Panc1 (cell line): ENCODE results near the gene OSGIN1. TPM values are rescaled to one million over a fixed set of nuclear protein-coding genes. Genes with fewer than 3 reads are reported as not detected.

Source experiments
- ATAC-seq: fragments of 200-7000 bp; cut with Tn5 transposase; 2 replicates; pipeline ENCODE4 v1.9.1; 2020; ENCODE audit warnings: mild to moderate bottlenecking, moderate library complexity
- BruUV-seq: library from RNA; stranded (reverse); fragments of 400-500 nt; replicated peaks from 2 replicates; lab custom pipeline; 2021; lab: Mats Ljungman, UMichigan
- CTCF ChIA-PET: fragments of 300-600 bp; sonication (Branson Sonifier 250); formaldehyde crosslinking; loops from one replicate; lab custom pipeline; 2022; ENCODE audit warnings: antibody characterized with exemption; lab: Charles Lee
- POLR2A ChIA-PET: fragments of 300-600 bp; sonication (Branson Sonifier 250); formaldehyde crosslinking; loops from one replicate; lab custom pipeline; 2022; ENCODE audit warnings: antibody characterized with exemption; lab: Charles Lee
- DNase-seq: peaks from one replicate; pipeline ENCODE4 v3.0.0-alpha.2; 2010; ENCODE audit warnings: low read depth, low spot score
- H3K27ac ChIP-seq: 2 replicates; pipeline ENCODE4 v1.5.1; 2011; ENCODE audit warnings: mild to moderate bottlenecking, low read length, inconsistent platforms
- H3K27me3 ChIP-seq: fragments of 200-500 bp; sonication (Bioruptor generic); 2 replicates; pipeline ENCODE4 v1.6.0; 2014; ENCODE audit warnings: low read length, inconsistent platforms; ENCODE audit not compliant: control insufficient read depth, insufficient read depth
- H3K36me3 ChIP-seq: fragments of 200-500 bp; sonication (Bioruptor generic); 2 replicates; pipeline ENCODE4 v1.5.1; 2014; ENCODE audit warnings: inconsistent platforms, mild to moderate bottlenecking, low read length, moderate library complexity; ENCODE audit not compliant: control insufficient read depth, insufficient read depth
- H3K4me1 ChIP-seq: 2 replicates; pipeline ENCODE4 v1.5.1; 2011; ENCODE audit warnings: inconsistent platforms, mild to moderate bottlenecking, low read length, moderate library complexity; ENCODE audit not compliant: control insufficient read depth, insufficient read depth
- H3K4me3 ChIP-seq, 2 experiments: 2 replicates each; pipeline ENCODE4 v1.5.1; 2011 to 2012; ENCODE audit warnings: low read depth in 2 of 2, low read length in 2 of 2, mild to moderate bottlenecking in 2 of 2, inconsistent platforms in 1 of 2, moderate library complexity in 1 of 2
- H3K9me3 ChIP-seq: fragments of 200-500 bp; sonication (Bioruptor generic); 2 replicates; pipeline ENCODE4 v1.5.1; 2014; ENCODE audit warnings: low read depth, mild to moderate bottlenecking, inconsistent platforms, low read length, moderate library complexity; ENCODE audit not compliant: control insufficient read depth, insufficient read depth
- POLR2AphosphoS5 ChIP-seq: IDR thresholded peaks from 2 replicates; pipeline ENCODE4 v1.6.1; 2012; ENCODE audit warnings: mild to moderate bottlenecking, low read depth, low read length, moderate library complexity
- REST ChIP-seq, 2 experiments: IDR thresholded peaks; 2 replicates each; pipeline ENCODE4 v1.6.1; 2011 to 2012; ENCODE audit warnings: low read depth in 2 of 2, control low read depth in 1 of 2, low read length in 1 of 2, mild to moderate bottlenecking in 1 of 2, moderate library complexity in 1 of 2; ENCODE audit not compliant: insufficient read depth in 1 of 2
- SIN3A ChIP-seq: IDR thresholded peaks from 2 replicates; pipeline ENCODE4 v1.6.1; 2012; ENCODE audit warnings: low read depth, mild to moderate bottlenecking, low read length, moderate library complexity, borderline replicate concordance; ENCODE audit not compliant: insufficient read depth
- TCF7L2 ChIP-seq: IDR thresholded peaks from 2 replicates; pipeline ENCODE4 v1.6.1; 2011; ENCODE audit warnings: mild to moderate bottlenecking, low read depth, low read length, inconsistent platforms
- in situ Hi-C: cut with HindIII; loops from 2 replicates; pipeline ENCODE4 v1.10.0; 2016; ENCODE audit warnings: low sequenced_read_pairs, low pct_unique_long_range_greater_than_20kb
- intact Hi-C: fragments of 100-400 bp; cut with micrococcal nuclease; formaldehyde crosslinking; loops from one replicate; pipeline ENCODE4 v1.10.0; 2022; ENCODE audit not compliant: unreplicated experiment
- total RNA-seq: library from RNA; stranded (reverse); gene quantifications from one replicate; pipeline ENCODE4 v1.2.1, GENCODE V29; 2021; ENCODE audit not compliant: unreplicated experiment
- TF ChIP-seq, protein P1 (sequence below): fragments of 450-650 bp; IDR thresholded peaks from 2 replicates; pipeline ENCODE4 v1.5.1; 2017; ENCODE audit warnings: mild to moderate bottlenecking

Gene OSGIN1
- total RNA-seq, 1 experiment from 2014 or later = 4.9 TPM

- ChIA-PET CTCF (no interaction called here), POLR2A (no interaction called here)
- intact Hi-C loops (no loop called here), in situ Hi-C loops (no loop called here)
- BruUV-seq = no TSS peak
- ATAC-seq = 0 out of 2 replicates have a peak, but pooled peaks have one; percentile 18
- Histone ChIP-seq H3K4me1 (no peaks in the 10 kb centered on the region), H3K4me3 (no peak overlapping the region), H3K9me3 (no peaks in the 10 kb centered on the region), H3K27me3 (no peaks in the 10 kb centered on the region), H3K27ac (no peak overlapping the region), H3K36me3 (no peaks in the 10 kb centered on the region)
- TF ChIP-seq TCF7L2 = no peak
- TF ChIP-seq, protein P1, sequence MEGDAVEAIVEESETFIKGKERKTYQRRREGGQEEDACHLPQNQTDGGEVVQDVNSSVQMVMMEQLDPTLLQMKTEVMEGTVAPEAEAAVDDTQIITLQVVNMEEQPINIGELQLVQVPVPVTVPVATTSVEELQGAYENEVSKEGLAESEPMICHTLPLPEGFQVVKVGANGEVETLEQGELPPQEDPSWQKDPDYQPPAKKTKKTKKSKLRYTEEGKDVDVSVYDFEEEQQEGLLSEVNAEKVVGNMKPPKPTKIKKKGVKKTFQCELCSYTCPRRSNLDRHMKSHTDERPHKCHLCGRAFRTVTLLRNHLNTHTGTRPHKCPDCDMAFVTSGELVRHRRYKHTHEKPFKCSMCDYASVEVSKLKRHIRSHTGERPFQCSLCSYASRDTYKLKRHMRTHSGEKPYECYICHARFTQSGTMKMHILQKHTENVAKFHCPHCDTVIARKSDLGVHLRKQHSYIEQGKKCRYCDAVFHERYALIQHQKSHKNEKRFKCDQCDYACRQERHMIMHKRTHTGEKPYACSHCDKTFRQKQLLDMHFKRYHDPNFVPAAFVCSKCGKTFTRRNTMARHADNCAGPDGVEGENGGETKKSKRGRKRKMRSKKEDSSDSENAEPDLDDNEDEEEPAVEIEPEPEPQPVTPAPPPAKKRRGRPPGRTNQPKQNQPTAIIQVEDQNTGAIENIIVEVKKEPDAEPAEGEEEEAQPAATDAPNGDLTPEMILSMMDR = no peak
- no peak for TF ChIP-seq REST (IDR thresholded peaks at IDR 0.05; ENCODE audit: insufficient read depth in 1 of 2, low read depth in 2 of 2, low read length in 1 of 2)
- no peak for TF ChIP-seq SIN3A
- TF ChIP-seq POLR2AphosphoS5 = no peak
- no peak for DNase-seq
These were observed 17.2 kb upstream of the OSGIN1 start for GRCh38 chr16:83935858-83936255.

- Histone ChIP-seq H3K4me1 (no peaks in the 10 kb centered on the region), H3K27ac (no peak overlapping the region), H3K27me3 (no peaks in the 10 kb centered on the region), H3K4me3 (no peak overlapping the region), H3K9me3 (no peaks in the 10 kb centered on the region), H3K36me3 (no peaks in the 10 kb centered on the region)
- ChIA-PET POLR2A (no interaction called here), CTCF (no interaction called here)
- in situ Hi-C loops (no loop called here), intact Hi-C loops (no loop called here)
- no TSS peak for BruUV-seq
- DNase-seq = no peak
- TF ChIP-seq REST (IDR thresholded peaks at IDR 0.05; ENCODE audit: insufficient read depth in 1 of 2, low read depth in 2 of 2, low read length in 1 of 2) = no peak
- TF ChIP-seq SIN3A = no peak
- TF ChIP-seq, protein P1 = no peak
- no peak for TF ChIP-seq TCF7L2
- TF ChIP-seq POLR2AphosphoS5 = no peak
- no peak for ATAC-seq
These were observed 16.4 kb upstream of the OSGIN1 start for GRCh38 chr16:83936581-83937165.
